HT1080 (cell line): ENCODE data around the gene CXCR6. TPM values are rescaled to one million over a fixed set of nuclear protein-coding genes. Genes with fewer than 3 reads are reported as not detected.

Experiments used
- DNase-seq: peaks from one replicate; pipeline ENCODE4 v3.0.0-alpha.2; 2015; ENCODE audit warnings: low read depth
- total RNA-seq: library from RNA; depleted of rRNA; stranded (reverse); fragments of >200 nt; shearing (Covaris generic); gene quantifications from 2 replicates; pipeline ENCODE4 v1.2.3, GENCODE V29; 2014

The CXCR6 gene
- total RNA-seq, 1 experiment from 2014 or later, result not detected

DNA sequence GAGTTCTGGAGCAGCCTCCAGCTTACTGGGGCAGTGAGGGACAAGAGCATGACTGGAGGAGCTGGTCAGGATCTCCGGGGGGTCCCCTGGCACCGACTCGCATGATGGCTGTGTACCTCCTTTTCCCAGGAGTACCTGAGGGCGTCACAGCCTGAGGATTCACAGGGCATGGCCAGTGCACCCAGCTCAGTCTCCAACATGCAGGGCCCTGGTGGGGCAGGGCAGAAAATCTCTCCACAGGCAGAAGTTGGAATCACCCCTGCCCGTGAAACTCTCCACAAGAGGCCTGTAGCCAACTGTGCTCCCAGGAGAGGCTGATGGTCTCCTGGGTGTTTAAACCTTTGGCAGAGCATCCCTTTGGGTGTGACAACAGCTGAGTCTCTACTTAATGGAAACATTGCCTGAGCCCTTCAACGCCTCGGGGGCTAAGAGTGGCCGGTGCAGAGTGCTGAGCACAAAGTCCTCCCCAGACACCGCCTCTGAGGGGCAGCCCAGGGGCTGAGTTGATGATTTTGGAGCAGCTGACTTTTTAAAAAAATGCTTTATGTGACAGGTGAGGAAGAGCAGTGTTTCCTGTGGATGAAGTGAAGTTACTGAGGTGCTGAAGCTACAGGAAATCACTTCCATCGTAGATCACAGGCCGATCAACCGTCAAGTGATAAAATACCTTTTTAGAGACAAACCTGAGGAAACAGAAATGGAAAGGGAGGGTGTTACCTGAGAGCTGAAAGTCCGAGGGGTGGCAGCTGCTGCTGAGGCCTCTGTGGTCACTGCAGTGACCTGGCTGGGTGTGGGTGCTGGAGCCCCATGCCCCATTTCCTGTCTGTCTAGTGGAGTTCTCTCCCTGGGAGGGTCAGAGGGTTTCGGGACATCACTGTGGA is 21.9 kb upstream of the CXCR6 start:
- DNase-seq, result no peak

GRCh38 chr3:45922039-45922326 is 21.3 kb upstream of the CXCR6 start:
- no peak for DNase-seq

GRCh38 chr3:45922950-45923590 is 20.2 kb upstream of the CXCR6 start:
- no peak for DNase-seq

GRCh38 chr3:45923755-45924154 is 19.5 kb upstream of the CXCR6 start:
- peak; percentile 63 for DNase-seq

DNA sequence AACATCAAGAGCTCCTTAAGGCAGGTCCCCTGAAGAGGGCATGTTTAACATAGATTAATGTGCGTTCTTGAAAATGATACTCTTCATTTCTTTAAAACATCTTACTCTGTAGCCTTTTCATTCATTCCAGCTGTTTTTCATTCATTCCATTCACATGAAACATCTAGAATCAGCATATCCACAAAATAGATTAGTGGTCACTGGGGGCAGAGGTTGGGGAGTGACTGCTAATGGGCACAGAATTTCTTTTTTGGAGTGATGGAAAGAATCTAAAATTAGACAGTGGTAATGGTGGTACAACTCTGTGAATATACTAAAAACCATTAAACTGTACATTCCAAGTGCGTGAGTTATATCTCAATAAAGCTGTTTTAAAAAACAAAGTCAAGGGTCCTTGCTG is 15.4 kb upstream of the CXCR6 start:
- DNase-seq, result no peak

DNA sequence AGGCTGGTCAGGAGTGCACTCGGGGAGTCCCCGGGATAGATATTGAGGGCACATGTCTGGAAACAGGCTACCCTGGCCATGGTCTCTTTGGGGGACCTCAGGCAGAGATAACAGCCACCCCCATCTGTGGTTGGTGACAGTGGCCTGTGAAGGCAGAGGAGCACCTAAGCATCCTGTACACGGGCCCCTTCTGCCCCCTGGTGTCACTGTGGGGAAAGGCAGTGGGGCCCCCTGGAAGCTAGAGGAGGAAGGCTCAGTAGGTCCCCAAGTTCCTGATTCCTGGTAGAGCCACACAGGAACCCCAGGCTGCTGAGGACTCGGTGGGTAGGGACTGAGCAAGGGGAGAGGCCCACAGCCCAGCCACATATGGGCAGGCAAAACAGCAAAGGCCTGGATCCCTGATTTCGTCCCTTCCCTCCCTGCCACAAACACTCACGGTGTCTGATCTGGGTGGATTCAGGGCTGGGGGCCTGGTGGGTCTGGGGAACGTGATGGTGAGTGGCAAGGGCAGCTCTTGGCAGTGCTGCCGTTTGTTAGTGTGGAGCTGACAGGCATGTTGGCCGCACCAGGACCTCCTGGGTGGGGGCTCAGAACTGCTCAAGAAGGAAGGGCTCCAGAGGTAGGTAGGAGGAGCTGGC is 14.1 kb upstream of the CXCR6 start:
- peak; percentile 32 for DNase-seq

GRCh38 chr3:45931496-45931895 is 11.8 kb upstream of the CXCR6 start:
- DNase-seq, result no peak

GRCh38 chr3:45932112-45932511 is 11.2 kb upstream of the CXCR6 start:
- DNase-seq, result no peak

DNA sequence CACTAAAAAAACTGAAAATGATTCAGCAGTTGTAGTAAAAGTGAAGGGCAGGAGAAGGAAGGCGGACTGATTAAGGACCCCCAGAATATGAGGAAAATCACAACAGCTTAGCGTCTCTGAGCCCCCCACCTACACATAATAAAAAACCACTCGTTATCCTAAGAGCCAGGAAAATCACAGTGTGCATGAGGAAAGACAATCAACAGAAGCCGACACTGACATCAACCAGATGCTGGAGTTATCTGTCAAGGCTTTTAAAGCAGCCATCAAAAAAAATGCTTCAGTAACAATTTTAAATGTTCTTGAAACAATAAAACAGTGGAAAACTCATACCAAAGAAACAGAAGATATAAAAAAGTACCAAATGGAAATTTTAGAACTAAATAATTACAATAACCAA is 9.7 kb upstream of the CXCR6 start:
- DNase-seq, result no peak

DNA sequence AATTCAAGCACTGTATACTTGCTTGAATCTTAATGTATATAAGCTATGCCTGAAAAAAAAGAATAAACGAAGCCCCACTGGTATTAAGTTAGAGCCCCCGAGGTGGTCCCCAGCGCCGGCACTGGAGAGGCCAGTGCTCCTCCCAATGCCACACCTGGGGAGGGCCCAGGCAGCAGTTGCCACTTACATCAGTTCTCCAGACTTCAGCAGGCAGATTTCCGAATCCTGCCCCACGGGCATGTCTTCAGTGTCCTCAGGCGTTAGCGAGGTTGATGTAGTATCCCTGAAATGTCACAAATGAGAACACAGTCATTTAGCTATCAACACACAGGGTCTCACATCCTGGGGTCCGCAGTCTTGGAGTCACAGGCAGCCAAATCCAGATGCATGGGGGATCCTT is 7.0 kb upstream of the CXCR6 start:
- DNase-seq, result no peak

- no peak for DNase-seq
These were observed 5.8 kb upstream of the CXCR6 start for GRCh38 chr3:45937206-45938042.

GRCh38 chr3:45938043-45938435 is 5.2 kb upstream of the CXCR6 start:
- no peak for DNase-seq

DNA sequence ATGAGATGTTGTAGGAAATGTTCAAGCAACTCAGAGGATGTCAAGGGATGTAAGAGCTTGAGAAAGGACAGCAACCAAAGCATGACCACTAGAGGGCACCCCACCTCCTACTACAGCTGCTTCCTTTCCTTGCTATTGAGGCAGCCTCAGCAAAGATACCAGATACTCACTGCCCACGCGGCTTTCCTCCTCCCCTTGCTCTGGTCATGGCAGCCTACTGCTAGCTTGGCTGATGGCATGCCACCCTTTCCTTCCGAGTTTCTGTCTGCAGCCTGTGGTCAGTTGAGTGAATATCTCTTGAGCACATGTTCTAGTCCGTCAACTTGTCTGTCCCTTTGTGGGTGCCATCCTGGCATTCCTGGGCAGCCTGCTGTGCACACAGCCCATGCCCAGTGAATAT is 4.4 kb upstream of the CXCR6 start:
- peak; percentile 81 for DNase-seq

DNA sequence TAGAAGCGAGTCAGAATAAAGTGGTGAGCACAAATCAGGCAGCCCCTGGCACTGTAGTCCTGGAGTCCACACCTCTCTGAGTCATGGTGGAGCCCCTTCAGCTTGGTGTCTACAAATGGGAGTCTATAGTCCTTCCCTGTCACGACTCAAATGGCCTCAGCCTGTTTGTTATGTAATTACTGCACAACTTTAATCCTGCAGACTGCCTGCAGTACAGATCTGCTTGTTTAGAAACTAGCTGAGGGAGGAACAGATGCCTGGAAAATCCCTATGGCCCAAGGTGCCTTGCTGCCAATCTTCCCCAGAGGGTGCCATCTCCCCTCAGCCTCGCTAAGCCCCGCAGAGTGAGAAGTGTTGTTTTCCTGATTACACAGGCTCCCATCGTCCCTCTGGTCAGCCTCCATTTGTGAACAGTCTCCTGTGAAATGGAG is 3.9 kb upstream of the CXCR6 start:
- DNase-seq, result no peak

DNA sequence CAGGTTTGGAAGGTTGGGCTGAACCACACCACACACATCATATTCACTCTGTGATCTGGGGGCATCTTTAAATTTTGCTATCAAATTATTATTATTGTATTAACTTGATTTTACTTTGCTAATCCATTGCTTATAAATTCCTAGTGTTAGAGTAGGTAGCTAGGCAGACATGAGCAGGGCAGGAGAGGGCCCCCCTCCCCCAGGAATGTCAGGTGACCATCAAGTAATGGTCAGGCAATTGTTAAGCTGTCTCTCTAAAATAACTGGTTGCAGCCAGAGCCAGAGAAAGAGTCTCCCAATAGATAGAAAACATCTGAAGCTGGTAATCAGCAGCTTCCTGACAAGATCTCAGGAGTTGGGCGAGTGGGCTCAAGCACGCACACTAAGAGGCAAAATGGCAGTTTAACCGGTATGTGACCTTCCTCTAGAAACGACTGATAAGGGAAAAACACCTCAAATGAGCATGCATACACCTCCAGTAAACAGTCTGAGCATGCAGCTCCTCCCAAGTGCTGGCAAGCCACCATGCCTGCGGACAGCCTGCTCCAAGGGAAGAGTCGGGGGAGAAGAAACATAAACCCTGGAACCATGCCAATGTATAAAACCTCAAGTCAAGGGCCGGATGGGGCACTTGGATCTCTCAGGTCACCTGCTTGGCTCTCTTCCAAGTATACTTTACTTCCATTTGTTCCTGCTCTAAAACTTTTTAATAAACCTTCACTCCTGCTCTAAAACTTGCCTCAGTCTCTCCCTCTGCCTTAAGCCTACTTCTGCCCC is 3.1 kb upstream of the CXCR6 start:
- no peak for DNase-seq

GRCh38 chr3:45940781-45941365 is 2.4 kb upstream of the CXCR6 start:
- DNase-seq, result no peak

GRCh38 chr3:45942051-45942825 is 1.0 kb upstream of the CXCR6 start:
- no peak for DNase-seq

DNA sequence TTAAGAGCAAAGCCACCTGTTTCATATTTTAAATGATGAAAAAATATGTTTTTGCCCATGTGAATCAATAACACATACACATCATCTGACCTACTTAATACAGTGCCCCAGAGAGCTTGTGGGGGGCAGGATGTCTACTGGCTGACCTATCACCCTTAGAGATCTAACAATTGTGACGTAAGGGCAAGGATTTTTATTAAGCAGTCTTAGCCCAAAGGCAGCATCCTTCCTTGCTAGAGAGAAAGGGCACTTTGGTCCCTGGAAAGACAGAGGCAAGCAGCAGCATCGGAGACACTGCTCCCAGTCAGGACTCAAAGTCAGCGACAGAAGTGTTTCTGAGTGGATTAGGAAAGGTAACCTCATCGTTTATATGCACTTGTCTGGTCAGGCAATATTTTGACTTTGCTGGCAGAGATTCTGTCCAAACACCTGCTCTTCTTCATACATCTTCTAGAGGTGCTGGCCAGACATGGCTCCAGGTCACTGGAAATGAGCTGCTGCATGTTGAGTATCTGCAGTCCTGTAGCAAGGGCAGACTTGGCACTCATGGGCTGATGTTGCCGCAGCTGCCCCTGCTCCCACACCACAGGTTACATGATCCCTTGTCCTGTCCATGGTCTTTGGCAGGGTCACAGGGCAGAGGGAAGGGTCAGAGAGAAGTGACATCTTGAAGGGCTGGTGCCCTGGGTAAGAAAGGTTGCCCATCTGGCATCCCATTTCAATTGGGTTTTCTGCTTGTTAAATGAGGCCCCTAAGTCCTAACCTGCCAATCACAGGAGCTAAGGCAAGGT is 1.8 kb downstream of the CXCR6 start:
- DNase-seq, result no peak

DNA sequence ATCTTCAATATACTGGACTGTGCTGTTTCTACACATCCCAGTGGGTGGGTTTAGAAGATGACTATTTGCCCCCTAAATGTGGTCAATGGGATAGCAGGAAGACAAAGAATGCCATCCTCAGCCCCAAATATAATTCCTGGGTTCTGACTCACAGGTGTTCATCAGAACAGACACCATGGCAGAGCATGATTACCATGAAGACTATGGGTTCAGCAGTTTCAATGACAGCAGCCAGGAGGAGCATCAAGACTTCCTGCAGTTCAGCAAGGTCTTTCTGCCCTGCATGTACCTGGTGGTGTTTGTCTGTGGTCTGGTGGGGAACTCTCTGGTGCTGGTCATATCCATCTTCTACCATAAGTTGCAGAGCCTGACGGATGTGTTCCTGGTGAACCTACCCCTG is 3.0 kb downstream of the CXCR6 start:
- DNase-seq, result peak; percentile 51
